GM12878 (cell line): ENCODE measurements around the gene BBS9. TPM values are rescaled to one million over a fixed set of nuclear protein-coding genes. Genes with fewer than 3 reads are reported as not detected.

Experiments
- ATAC-seq: fragments of 200-7000 bp; cut with Tn5 transposase; 3 replicates; pipeline ENCODE4 v1.9.1; 2020; ENCODE audit warnings: mild to moderate bottlenecking, moderate library complexity
- BruUV-seq: library from RNA; stranded (reverse); fragments of 400-500 nt; replicated peaks from 2 replicates; lab custom pipeline; 2021; lab: Mats Ljungman, UMichigan
- CTCF ChIA-PET: fragments of 300-600 bp; sonication (Branson Sonifier 250); formaldehyde crosslinking; extraction: SDS; loops from one replicate; lab custom pipeline; 2021; ENCODE audit warnings: inconsistent platforms; lab: Yijun Ruan, JAX
- POLR2A ChIA-PET: fragments of 350-600 bp; formaldehyde crosslinking; extraction: SDS; loops from one replicate; lab custom pipeline; 2021; ENCODE audit warnings: inconsistent platforms; lab: Charles Lee
- RAD21 ChIA-PET: fragments of 300-600 bp; sonication (Branson Sonifier 250); formaldehyde crosslinking; loops from one replicate; lab custom pipeline; 2023; ENCODE audit warnings: antibody characterized with exemption; ENCODE audit not compliant: unreplicated experiment; lab: Charles Lee
- SMC1A ChIA-PET: fragments of 300-600 bp; sonication (Branson Sonifier 250); formaldehyde crosslinking; loops from one replicate; lab custom pipeline; 2023; ENCODE audit not compliant: unreplicated experiment, uncharacterized antibody; lab: Charles Lee
- DNase-seq: peaks from one replicate; pipeline ENCODE4 v3.0.0-alpha.2; 2011; ENCODE audit warnings: low read depth, low spot score
- FAIRE-seq: peaks from 3 replicates; lab custom pipeline; 2011; peaks lifted over from hg19 to GRCh38; lab: Jason Lieb, UNC
- H2AFZ ChIP-seq: 2 replicates; pipeline ENCODE4 v1.6.0; 2011; ENCODE audit warnings: low read depth, low read length, control low read depth; ENCODE audit not compliant: control insufficient read depth
- H3K27ac ChIP-seq: 2 replicates; pipeline ENCODE4 v1.5.1; 2011; ENCODE audit warnings: control low read depth; ENCODE audit not compliant: control insufficient read depth, insufficient read depth
- H3K27me3 ChIP-seq, 2 experiments: replicated peaks in 1 of 2; 2 replicates each; pipeline versions ENCODE4 v1.6.0 to v1.6.1; 2011; ENCODE audit warnings: low read length in 1 of 2; ENCODE audit not compliant: control insufficient read depth in 2 of 2, insufficient read depth in 2 of 2
- H3K36me3 ChIP-seq, 2 experiments: 2 replicates each; pipeline ENCODE4 v1.5.1; 2011; ENCODE audit warnings: low read length in 1 of 2; ENCODE audit not compliant: control insufficient read depth in 2 of 2, insufficient read depth in 2 of 2
- H3K4me1 ChIP-seq: 2 replicates; pipeline ENCODE4 v1.6.1; 2011; ENCODE audit warnings: mild to moderate bottlenecking, low read length, moderate library complexity, mixed read lengths; ENCODE audit not compliant: control insufficient read depth, insufficient read depth
- H3K4me2 ChIP-seq: 2 replicates; pipeline ENCODE4 v1.6.0; 2011; ENCODE audit warnings: control low read depth; ENCODE audit not compliant: control insufficient read depth, insufficient read depth
- H3K4me3 ChIP-seq: fragments of 200-600 bp; sonication (generic); 2 replicates; pipeline ENCODE4 v1.5.1; 2016
- H3K79me2 ChIP-seq: 2 replicates; pipeline ENCODE4 v1.6.0; 2011; ENCODE audit warnings: low read length; ENCODE audit not compliant: control insufficient read depth, insufficient read depth
- H3K9ac ChIP-seq: 2 replicates; pipeline ENCODE4 v1.8.0; 2011; ENCODE audit warnings: low read length, control low read depth, mixed read lengths; ENCODE audit not compliant: control insufficient read depth, insufficient read depth
- H3K9me3 ChIP-seq: replicated peaks from 3 replicates; pipeline ENCODE4 v1.5.1; 2011; ENCODE audit warnings: mild to moderate bottlenecking, low read length; ENCODE audit not compliant: control insufficient read depth, insufficient read depth
- H4K20me1 ChIP-seq: 2 replicates; pipeline ENCODE4 v1.6.0; 2011; ENCODE audit not compliant: control insufficient read depth, insufficient read depth
- ATF7 ChIP-seq: fragments of 450-650 bp; IDR thresholded peaks from 2 replicates; pipeline ENCODE4 v1.6.1; 2016; ENCODE audit warnings: low read depth, mild to moderate bottlenecking
- BACH1 ChIP-seq: fragments of 450-650 bp; IDR thresholded peaks from 2 replicates; pipeline ENCODE4 v1.6.1; 2017; ENCODE audit warnings: mild to moderate bottlenecking, borderline replicate concordance
- CHD2 ChIP-seq: IDR thresholded peaks from 2 replicates; pipeline ENCODE4 v1.6.1; 2011; ENCODE audit warnings: low read depth, low read length, improper control_type of control experiment, borderline replicate concordance
- EED ChIP-seq: sonication (generic); IDR thresholded peaks from 2 replicates; pipeline ENCODE4 v1.6.1; 2016; ENCODE audit warnings: antibody characterized with exemption, low read depth
- HCFC1 ChIP-seq: fragments of 150-350 bp; IDR thresholded peaks from 2 replicates; pipeline ENCODE4 v1.6.1; 2014; ENCODE audit warnings: low read length
- IRF4 ChIP-seq: IDR thresholded peaks from 2 replicates; pipeline ENCODE4 v1.6.1; 2011; ENCODE audit warnings: low read depth, low read length
- KDM1A ChIP-seq: fragments of 200-600 bp; sonication (generic); IDR thresholded peaks from 2 replicates; pipeline ENCODE4 v1.6.1; 2016; ENCODE audit warnings: borderline replicate concordance
- LARP7 ChIP-seq: fragments of 450-650 bp; IDR thresholded peaks from 2 replicates; pipeline ENCODE4 v1.6.1; 2017; ENCODE audit warnings: mild to moderate bottlenecking
- MEF2B ChIP-seq: fragments of 450-650 bp; IDR thresholded peaks from 2 replicates; pipeline ENCODE4 v1.6.1; 2018; ENCODE audit warnings: mild to moderate bottlenecking, moderate library complexity; ENCODE audit not compliant: partially characterized antibody, poor library complexity, severe bottlenecking
- MTA2 ChIP-seq: fragments of 450-650 bp; IDR thresholded peaks from 2 replicates; pipeline ENCODE4 v1.6.1; 2016; ENCODE audit warnings: low read depth, mild to moderate bottlenecking, moderate library complexity
- POLR2AphosphoS5 ChIP-seq: IDR thresholded peaks from 2 replicates; pipeline ENCODE4 v1.6.1; 2011; ENCODE audit warnings: mild to moderate bottlenecking, low read length, inconsistent platforms
- SIN3A ChIP-seq: IDR thresholded peaks from 2 replicates; pipeline ENCODE4 v1.6.1; 2012; ENCODE audit warnings: low read depth, low read length, improper control_type of control experiment
- SMAD1 ChIP-seq: fragments of 450-650 bp; IDR thresholded peaks from 2 replicates; pipeline ENCODE4 v1.6.1; 2018; ENCODE audit warnings: mild to moderate bottlenecking, low read depth; ENCODE audit not compliant: partially characterized antibody
- STAT3 ChIP-seq: IDR thresholded peaks from 2 replicates; pipeline ENCODE4 v1.6.1; 2011; ENCODE audit warnings: low read depth, low read length, improper control_type of control experiment
- YBX1 ChIP-seq: fragments of 450-650 bp; IDR thresholded peaks from 2 replicates; pipeline ENCODE4 v1.6.1; 2016; ENCODE audit warnings: antibody characterized with exemption
- ZNF207 ChIP-seq: fragments of 450-650 bp; IDR thresholded peaks from 2 replicates; pipeline ENCODE4 v1.6.1; 2014; ENCODE audit warnings: antibody characterized with exemption, mild to moderate bottlenecking, borderline replicate concordance
- WGBS: methylation state at CpG from one replicate; pipeline ENCODE4 v1.1.6; 2016; ENCODE audit warnings: low lambda C conversion rate; ENCODE audit not compliant: insufficient replicate concordance, insufficient coverage; ENCODE audit errors: missing lambda C conversion rate; 5-methylcytosine and 5-hydroxymethylcytosine counted together
- in situ Hi-C: fragments of 300-500 bp; cut with MboI; formaldehyde crosslinking; loops from 9 replicates; pipeline ENCODE4 v1.14.3; 2018; ENCODE audit warnings: mixed read lengths
- intact Hi-C: fragments of 100-400 bp; cut with micrococcal nuclease; formaldehyde crosslinking; loops from one replicate; pipeline ENCODE4 v1.14.2; 2022; ENCODE audit not compliant: unreplicated experiment
- polyA plus RNA-seq, 11 experiments: library from polyadenylated mRNA; depleted of rRNA in 4 of 11; unstranded in 6 of 11; stranded (reverse) in 5 of 11; fragments of >200 nt; fragmentation: Nextera tagmentation in 4 of 11; fragmentation: Illumina TruSeq in 1 of 11; extraction: Ambion mirVana in 4 of 11; extraction: Trizol in 1 of 11; gene quantifications; 1 replicate in 1 of 11; 2 replicates in 10 of 11; pipeline versions ENCODE4 v1.2.1 to v1.2.3, GENCODE V29; 2011 to 2016; ENCODE audit warnings: inconsistent platforms in 2 of 11, missing spikeins in 2 of 11, low read depth in 1 of 11
- total RNA-seq, 4 experiments: library from RNA; depleted of rRNA in 3 of 4; stranded (reverse); fragments of >200 nt in 3 of 4; fragmentation: Illumina TruSeq in 1 of 4; extraction: Trizol in 1 of 4; gene quantifications; 2 replicates each; pipeline versions ENCODE4 v1.2.1 to v1.2.3, GENCODE V29; 2013 to 2021
- TF ChIP-seq, protein P1 (sequence below): fragments of 450-650 bp; IDR thresholded peaks from 2 replicates; pipeline ENCODE4 v1.6.1; 2017; ENCODE audit warnings: antibody characterized with exemption, mild to moderate bottlenecking, moderate library complexity

The BBS9 gene
- total and polyA plus RNA-seq, 10 of the 15 experiments (the other 5 are each of a cell fraction or from before 2014, with no cell fraction given) = 1.2 to 5.6 (median 2.3) TPM

DNA sequence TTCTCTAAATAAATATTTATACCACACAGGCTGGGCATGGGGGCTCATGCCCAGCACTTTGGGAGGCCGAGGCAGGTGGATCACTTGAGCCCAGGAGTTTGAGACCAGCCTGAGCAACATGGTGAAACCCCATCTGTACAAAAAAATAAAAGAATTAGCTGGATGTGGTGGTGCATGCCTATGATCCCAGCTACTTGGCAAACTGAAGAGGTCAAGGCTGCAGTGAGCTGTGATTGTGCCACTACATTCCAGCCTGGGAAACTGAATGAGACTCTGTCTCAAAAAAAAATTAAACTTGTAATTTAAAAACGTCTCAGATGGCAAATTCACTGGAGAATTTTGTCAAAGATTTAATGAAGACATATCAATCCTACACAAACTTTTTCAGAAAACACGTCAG is 498.4 kb downstream of the BBS9 start:
- ATAC-seq (no peak), DNase-seq (no peak), FAIRE-seq (no peak)
- ChIA-PET RAD21 (no interaction called here), SMC1A (no interaction called here), POLR2A (no interaction called here), CTCF (no interaction called here)
- intact Hi-C loops (no loop called here), in situ Hi-C loops (no loop called here)
- Histone ChIP-seq H3K27me3 (no peaks in the 10 kb centered on the region), H3K27ac (no peak overlapping the region), H3K79me2 (no peaks in the 10 kb centered on the region), H4K20me1 (no peaks in the 10 kb centered on the region), H3K4me1 (no peaks in the 10 kb centered on the region), H2AFZ (no peak overlapping the region), H3K9ac (no peak overlapping the region), H3K4me3 (no peak overlapping the region), H3K9me3 (no peaks in the 10 kb centered on the region), H3K4me2 (no peak overlapping the region), H3K36me3 (no peaks in the 10 kb centered on the region)
- BruUV-seq = no TSS peak
- 0% methylated on average over 3 of the region's 3 CpGs for WGBS
- TF ChIP-seq STAT3 (no peak), LARP7 (no peak), SMAD1 (no peak), MTA2 (no peak), BACH1 (no peak), ATF7 (no peak), HCFC1 (no peak)

- Histone ChIP-seq H3K4me2 (no peak overlapping the region), H3K36me3 (no peaks in the 10 kb centered on the region), H3K9me3 (no peaks in the 10 kb centered on the region), H2AFZ (no peak overlapping the region), H3K27me3 (no peaks in the 10 kb centered on the region), H4K20me1 (no peaks in the 10 kb centered on the region), H3K27ac (no peak overlapping the region), H3K9ac (no peak overlapping the region), H3K4me1 (no peaks in the 10 kb centered on the region), H3K79me2 (no peaks in the 10 kb centered on the region), H3K4me3 (no peak overlapping the region)
- no TSS peak for BruUV-seq
- no peak for FAIRE-seq
- ChIA-PET CTCF (interaction anchor here (0.6 kb wide), 1 partner anchor 14 kb away, joined by 3 read pairs; no protein-coding TSS in a partner anchor), RAD21 (no interaction called here), SMC1A (no interaction called here), POLR2A (no interaction called here)
- in situ Hi-C loops = no loop called here
- intact Hi-C loops = no loop called here
- ATAC-seq = no peak
- DNase-seq = no peak
- WGBS = 26% methylated on average over 2 of the region's 2 CpGs
- TF ChIP-seq, protein P1, sequence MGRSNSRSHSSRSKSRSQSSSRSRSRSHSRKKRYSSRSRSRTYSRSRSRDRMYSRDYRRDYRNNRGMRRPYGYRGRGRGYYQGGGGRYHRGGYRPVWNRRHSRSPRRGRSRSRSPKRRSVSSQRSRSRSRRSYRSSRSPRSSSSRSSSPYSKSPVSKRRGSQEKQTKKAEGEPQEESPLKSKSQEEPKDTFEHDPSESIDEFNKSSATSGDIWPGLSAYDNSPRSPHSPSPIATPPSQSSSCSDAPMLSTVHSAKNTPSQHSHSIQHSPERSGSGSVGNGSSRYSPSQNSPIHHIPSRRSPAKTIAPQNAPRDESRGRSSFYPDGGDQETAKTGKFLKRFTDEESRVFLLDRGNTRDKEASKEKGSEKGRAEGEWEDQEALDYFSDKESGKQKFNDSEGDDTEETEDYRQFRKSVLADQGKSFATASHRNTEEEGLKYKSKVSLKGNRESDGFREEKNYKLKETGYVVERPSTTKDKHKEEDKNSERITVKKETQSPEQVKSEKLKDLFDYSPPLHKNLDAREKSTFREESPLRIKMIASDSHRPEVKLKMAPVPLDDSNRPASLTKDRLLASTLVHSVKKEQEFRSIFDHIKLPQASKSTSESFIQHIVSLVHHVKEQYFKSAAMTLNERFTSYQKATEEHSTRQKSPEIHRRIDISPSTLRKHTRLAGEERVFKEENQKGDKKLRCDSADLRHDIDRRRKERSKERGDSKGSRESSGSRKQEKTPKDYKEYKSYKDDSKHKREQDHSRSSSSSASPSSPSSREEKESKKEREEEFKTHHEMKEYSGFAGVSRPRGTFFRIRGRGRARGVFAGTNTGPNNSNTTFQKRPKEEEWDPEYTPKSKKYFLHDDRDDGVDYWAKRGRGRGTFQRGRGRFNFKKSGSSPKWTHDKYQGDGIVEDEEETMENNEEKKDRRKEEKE = no peak
- TF ChIP-seq MEF2B (no peak), YBX1 (no peak), CHD2 (no peak), ZNF207 (no peak), ATF7 (no peak), IRF4 (no peak), SIN3A (no peak), KDM1A (no peak), POLR2AphosphoS5 (no peak), EED (no peak)
Observed at GRCh38 chr7:33628894-33629293, 499.5 kb downstream of the BBS9 start.
